Sciatic nerve (tissue), 2 donors: ENCODE results near the gene HERC3. TPM values are rescaled to one million over a fixed set of nuclear protein-coding genes. Genes with fewer than 3 reads are reported as not detected.
"Not testable (repeated sequence)": the region's sequence is repeated elsewhere in the genome, so short reads cannot be mapped to it uniquely, and the experiment has no call there.

Source experiments
- ATAC-seq: fragments of 200-7000 bp; cut with Tn5 transposase; one replicate; pipeline ENCODE4 v1.9.1; 2020; ENCODE audit warnings: mild to moderate bottlenecking, moderate library complexity
- DNase-seq: peaks from one replicate; pipeline ENCODE4 v3.0.0-alpha.2; 2020; ENCODE audit warnings: low spot score
- intact Hi-C: fragments of 100-400 bp; cut with DNase I; formaldehyde crosslinking; loops from one replicate; pipeline ENCODE4 v1.14.2; 2022
- total RNA-seq: library from RNA; stranded (reverse); fragmentation: NEBNext Ultra II Directional; extraction: Animal tissue kit (Norgen Biotek cat#: 25700); gene quantifications from one replicate; pipeline ENCODE4 v1.2.1, GENCODE V29; 2021
- donor health status: DM: no; HTN: no; CAD: no.
- donor health status: DM: no; HTN: no; CAD: no.

Gene HERC3
- total RNA-seq, 1 donor from 2014 or later, result 46.5 TPM

DNA sequence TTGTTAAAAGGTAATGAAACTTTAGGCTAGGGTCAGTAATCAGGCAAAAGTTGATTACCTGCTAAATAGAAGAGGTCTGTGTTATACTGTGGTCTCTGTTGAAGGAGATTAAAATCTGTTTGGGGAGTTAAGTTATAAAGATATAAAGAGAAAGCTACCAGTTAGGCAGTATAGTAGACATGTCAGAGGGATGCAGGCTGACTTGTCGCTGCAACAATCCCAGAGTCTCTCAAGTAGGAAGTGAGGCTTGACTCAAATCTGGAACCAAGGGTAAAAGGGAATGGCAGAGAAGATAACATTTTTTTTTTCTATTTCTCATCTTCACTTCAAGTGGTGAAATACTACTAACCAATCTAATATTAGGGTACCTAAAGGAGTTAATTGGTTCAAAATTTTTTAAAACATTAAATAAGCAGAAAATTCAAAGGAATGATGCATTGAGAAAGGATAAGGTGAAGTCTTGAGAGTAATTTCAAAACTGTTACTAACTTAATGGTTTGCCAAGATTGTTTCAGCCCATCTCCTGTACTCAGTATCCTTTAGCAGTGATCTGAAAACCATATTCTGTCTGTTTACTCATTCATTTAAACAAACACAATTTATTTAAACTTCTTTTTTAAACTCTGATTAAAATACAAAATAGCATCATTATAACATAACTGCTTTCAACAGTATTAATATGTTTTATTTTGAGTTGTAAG, 12.8 kb downstream of the HERC3 start:
- intact Hi-C loops, result no loop called here
- DNase-seq, result no peak
- no peak for ATAC-seq

DNA sequence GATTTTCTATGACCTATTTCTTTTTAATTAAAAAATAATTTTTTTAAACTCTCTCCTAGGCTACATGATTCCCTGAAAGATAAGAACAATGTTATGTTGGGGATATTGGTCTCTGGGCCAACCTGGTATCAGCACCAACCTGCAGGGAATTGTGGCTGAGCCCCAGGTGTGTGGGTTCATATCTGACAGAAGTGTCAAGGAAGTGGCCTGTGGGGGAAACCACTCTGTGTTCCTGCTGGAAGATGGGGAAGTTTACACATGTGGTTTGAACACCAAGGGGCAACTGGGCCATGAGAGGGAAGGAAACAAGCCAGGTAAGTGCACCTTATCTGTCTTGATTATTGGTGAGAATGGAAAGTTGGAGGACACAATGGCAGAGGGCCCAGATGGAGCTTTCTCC, 13.5 kb downstream of the HERC3 start:
- no peak for ATAC-seq
- intact Hi-C loops, result no loop called here
- no peak for DNase-seq

DNA sequence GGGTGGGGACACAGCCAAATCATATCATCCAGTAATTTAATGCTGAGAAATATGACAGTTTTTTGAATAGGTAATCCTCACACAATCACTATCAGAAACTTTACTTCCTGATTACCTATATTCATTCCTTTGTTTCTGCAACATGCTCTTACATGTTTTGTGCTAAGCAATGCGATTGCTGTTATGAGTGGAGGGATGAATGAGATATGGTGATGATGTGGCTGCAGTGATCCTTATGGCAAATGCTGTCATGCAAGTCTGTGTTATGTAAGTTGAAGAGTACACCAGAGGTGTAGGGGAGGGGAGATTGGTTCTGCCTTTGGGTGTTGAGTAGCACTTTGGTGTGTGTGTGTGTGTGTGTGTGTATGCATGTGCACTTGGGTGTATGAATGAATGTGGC, 14.6 kb downstream of the HERC3 start:
- no peak for ATAC-seq
- no peak for DNase-seq
- intact Hi-C loops, result no loop called here

DNA sequence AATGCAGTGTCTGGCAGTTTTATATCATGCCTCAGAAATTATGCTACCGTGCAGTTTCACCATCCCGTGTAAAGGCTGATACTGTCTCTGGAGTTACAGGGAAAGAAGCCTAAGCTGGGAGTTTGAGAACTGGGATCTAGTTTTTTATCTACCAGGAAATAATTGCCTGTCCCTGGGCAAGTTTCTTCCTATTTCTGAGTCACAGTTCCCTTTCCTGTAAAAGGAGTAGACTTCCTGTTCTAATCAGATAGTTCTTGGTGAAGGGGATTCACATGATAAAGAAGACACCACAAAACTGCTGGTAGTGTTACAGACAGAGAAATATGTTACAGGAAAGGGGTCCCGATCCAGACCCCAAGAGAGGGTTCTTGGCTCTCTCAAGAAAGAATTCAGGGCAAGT, 17.1 kb downstream of the HERC3 start:
- DNase-seq (no peak), ATAC-seq (no peak)
- intact Hi-C loops, result no loop called here

DNA sequence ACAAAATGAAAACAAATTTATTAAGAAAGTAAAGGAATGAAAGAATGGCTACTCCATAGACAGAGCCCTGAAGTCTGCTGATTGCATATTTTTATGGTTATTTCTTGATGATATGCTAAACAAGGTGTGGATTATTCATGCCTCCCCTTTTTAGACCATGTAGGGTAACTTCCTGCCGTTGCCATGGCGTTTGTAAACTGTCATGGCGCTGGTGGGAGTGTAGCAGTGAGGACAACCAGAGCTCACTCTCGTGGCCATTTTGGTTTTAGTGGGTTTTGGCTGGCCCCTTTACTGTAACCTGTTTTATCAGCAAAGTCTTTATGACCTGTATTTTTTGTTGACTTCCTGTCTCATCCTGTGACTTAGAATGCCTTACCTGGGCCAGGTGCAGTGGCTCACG, 17.5 kb downstream of the HERC3 start:
- intact Hi-C loops, ATAC-seq, DNase-seq: not testable (repeated sequence)

DNA sequence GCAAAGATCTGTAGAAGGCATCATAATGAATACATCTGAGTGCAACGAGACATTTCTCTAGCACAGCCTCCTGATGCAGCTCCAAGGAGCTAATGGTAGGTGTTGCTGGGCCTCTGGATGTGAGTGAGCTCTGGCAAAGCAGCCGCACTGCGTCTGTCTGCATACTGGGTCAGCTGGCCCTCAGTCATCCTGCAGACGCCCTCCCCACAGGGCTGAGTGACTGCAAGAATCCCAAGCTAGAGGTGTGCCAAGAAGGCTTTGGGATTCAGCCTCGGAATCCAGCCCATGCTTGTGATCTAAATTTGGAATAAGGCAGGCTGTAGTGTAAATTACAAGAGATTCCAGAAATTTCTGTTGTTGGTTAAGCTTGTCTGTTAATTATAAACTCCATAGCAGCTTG, 18.5 kb downstream of the HERC3 start:
- ATAC-seq (peak; percentile 75), DNase-seq (no peak)
- intact Hi-C loops, result no loop called here

DNA sequence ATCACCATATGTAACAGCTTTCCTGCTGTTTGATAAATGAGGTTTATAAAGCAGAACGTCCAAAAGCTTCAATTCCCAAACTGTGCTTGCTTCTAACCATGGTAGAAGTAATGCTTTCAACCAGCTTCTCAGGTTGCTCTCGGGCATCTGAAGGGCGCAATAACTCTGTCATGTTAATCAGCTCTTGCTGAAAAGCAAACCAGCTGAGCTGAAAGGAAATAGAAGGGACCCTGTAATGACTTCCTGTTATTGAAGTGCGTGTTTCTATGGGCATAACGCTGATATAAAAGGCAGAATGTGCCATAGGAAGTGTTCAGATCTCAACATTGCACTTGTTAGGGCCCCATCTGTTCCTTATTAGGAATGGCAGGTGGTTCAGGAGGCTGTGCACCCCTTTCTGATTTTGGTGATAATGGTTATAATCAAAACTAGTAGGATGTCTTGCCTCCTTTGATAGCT, 21.2 kb downstream of the HERC3 start:
- intact Hi-C loops, result no loop called here
- no peak for ATAC-seq
- DNase-seq, result no peak

DNA sequence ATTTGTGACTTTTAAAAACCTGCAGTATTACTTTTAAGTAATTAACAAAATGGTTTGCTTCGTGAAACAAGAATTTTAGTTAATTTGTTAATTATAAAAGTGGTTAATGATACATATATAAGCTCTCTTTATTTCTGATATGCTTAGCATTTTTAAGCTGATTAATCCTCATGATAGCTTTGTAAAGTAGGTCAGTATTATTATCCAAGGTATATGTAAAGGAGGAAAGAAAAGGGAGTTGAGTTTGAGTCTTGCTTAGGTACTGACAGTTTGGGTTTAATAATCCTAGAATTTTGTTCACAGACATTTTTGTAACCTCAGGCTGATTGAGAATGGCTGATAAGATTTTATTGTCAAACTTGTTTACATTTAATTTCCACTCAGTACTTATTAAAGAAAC, 21.8 kb downstream of the HERC3 start:
- no peak for DNase-seq
- no peak for ATAC-seq
- intact Hi-C loops, result no loop called here

DNA sequence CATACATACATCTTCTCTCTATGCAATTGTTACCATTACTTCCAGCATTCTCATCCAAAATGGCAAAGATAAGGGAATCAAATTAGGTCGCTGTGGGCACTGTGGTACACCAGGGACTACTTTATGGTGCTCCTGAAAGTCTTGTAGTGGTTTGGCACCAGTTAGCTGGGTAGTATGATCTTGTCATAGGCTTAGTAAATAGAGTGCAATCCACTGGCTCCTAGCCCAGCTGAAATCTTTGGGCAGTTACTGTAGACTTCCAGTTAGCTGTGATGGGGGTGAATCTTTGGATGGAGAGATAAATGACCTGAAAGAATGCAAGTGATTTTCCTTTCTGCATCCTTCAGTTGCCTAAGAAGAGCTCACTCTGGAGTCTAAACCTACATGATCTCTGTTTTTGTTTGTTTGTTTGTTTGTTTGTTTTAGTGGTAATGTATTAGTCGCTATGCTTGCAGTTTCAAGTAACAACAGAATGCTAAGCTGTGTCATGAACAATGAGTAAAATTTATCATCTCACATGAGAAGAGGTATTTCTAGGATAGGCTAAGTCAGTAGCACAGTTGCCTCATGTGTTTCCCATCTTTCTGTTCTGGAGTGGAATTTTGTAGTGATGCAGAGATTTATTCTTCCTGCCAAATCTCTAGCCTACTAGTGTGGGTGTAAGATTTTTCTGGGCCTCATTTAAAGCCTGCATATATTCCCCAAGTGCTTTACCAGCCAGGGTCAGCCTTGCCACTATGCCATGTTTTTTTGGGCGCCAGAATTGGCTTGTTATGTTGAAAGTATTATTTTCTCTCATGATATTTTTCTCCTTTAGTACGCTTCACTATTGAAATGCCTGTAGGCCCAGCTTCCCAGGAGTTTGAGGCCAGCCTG, 24.2 kb downstream of the HERC3 start:
- intact Hi-C loops, result loop anchor here (1.0 kb wide), 1 partner anchor 29 kb away; no protein-coding TSS in a partner anchor
- ATAC-seq, result no peak
- no peak for DNase-seq

DNA sequence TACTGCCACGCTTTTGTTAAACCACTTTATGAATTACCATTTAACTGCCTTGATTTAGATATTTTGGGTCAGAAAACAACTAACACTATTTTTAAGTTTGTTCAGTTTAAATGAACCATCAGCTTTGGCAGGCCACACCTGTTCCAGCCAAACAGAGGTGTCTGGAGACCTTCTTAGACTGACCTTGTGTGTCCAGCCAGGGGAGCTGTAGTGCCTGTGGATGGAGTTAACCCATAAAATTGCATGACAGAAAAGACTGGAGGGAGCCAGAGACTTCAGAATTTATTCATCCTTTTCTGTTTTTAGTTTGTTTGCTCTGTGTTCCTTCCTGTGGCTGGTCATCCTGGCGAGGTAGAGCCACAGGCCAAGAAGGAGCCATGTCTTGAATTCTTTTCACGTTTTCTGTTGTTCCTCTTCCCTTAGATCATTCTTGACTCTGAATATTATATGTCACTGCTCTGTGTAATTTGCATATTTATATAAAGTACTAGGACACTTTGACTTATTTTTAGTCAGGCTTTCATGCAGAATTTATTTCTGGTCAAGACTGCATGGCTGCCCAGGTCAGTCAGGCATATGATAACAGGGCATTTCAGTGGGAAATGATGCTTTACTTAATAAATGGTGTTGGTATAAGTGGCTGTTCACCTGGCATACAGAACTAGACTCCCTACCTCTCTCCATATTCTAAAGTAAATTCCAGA, 26.7 kb downstream of the HERC3 start:
- intact Hi-C loops, result no loop called here
- ATAC-seq, result no peak
- DNase-seq, result no peak

DNA sequence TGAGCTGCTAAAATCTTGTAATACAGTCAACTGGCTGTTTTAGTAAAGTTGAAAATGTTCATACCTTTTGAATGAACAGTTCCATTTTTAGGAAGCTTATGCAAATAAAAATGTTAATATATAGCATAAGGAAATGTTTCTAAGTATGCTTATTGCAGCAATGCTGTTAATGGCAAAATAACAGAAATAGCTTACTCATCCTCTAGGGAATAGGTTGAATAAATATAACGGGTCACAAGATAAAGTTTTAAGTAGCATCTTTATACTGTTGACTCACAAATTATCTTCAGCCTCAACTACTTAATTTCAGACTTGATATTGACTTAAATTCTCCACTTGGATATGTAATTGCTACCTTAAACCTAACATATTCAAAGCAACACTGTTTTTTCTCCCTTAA, 27.7 kb downstream of the HERC3 start:
- ATAC-seq (no peak), DNase-seq (no peak)

DNA sequence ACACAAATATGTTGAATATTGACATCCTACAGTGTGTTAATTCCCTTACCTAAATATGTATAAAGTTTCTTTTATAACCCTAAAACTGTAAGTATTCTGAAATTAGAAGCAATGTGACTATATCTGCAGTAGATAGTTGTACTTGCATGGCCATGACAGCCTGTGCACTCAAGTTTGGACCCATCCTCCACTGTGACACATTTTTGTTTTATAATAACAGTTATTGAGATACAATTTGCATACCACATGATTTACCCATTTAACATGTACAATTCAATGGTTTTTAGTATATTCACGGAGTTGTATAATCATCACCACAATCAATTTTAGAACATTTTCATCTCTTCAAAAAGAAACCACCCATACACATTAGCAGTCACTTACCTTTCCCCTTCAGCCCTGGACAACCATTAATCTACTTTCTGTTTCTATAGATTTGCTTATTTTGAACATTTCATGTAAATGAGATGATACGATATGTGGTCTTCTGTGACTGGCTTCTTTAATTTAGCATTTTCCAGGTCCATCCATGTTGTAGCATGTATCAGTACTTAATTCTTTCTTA, 29.6 kb downstream of the HERC3 start:
- no peak for DNase-seq
- ATAC-seq, result no peak
- intact Hi-C loops, result no loop called here

More for the DNA sequence above, 27.7 kb downstream of the HERC3 start:
- intact Hi-C loops, result no loop called here

DNA sequence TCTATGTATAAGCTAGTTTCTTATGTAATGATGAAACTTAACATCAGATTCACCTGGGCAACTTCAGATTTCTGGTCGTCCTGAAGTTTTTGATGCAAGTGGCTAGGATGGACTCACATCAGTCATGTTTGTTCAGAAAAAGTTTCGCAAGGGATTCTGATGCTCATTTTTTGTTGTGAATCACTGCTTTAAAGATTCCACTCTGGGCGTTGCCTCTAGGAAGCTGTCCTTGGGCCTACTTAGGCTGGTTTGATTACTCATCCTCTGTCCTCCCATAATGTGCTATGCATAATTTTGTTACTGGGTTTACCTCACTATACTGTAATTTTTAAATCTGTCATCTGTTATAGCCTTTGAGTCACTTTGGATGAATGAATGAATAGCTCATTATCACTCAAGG, 30.8 kb downstream of the HERC3 start:
- intact Hi-C loops, result no loop called here
- DNase-seq (no peak), ATAC-seq (no peak)

DNA sequence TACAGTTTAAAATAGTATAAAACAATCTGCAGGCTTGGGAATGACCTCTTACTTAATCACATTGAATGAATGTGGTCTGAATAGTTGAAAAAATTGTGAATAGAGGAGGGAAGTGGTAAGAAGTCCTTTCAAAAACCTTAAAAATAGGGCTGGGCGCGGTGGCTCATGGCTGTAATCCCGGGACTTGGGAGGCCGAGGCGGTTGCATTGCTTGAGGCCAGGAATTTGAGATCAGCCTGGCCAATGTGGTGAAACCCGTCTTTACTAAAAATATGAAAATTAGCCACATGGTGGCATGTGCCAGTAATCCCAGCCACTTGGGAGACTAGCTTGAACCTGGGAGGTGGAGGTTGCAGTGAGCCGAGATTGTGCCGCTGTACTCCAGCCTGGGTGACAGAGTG, 36.5 kb downstream of the HERC3 start:
- ATAC-seq (no peak), DNase-seq (no peak)
- intact Hi-C loops, result no loop called here

DNA sequence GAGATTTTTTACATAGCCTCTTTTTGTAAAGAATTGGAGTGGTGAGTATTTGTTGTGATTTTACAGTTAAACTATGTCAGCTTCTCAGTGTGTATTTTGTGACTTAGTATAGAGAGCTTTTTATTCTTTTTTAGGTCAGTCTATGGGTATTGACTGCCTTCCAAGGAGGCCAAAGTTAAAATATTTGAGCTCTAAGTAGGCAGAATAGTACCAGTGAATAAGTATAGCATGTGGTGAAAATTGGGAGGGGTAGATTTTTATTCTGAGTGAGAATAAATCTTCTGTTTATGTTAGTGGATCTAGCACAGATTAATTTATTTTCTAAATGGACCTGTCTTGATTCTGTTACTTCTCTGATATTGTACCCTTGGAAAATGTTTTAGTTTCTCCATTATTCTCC, 37.5 kb downstream of the HERC3 start:
- intact Hi-C loops, result no loop called here
- no peak for DNase-seq
- no peak for ATAC-seq

DNA sequence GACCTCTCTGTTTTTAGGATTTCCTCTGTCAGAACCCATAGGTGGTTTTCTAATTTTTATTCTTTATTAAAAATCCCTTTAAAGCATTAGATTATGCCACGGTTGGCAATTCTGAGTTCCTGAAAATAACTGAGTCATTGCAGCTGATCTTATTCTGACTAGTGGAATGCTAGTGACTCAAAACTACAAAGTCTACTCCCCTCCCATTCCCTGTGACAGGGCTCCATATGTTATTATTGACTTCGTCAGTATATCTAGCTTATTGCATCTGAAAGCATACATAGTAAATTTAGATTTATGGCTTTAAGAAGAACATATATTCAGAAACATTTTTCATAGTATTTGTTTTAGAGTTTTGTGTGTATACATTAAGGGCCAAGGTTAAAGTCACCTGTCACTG, 38.5 kb downstream of the HERC3 start:
- intact Hi-C loops, result no loop called here
- no peak for DNase-seq
- ATAC-seq, result no peak

DNA sequence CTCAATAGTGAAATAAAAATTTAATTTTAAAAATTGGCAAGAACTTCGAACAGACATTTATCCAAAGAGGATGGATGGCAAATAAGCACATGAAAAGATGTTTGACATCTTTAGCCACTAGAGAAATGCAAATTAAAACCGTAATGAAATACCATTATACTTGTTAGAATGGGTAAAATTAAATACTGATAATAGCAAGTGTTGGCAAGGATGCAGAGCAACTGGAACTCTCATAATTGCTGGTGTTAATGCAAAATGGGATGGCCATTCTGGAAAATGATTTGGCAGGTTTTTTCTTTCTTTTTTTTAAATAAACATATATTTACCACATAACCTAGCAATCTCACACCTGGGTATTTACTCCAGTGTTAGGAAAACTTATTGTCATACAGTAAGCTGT, 51.7 kb downstream of the HERC3 start:
- no peak for DNase-seq
- intact Hi-C loops, result no loop called here
- no peak for ATAC-seq

DNA sequence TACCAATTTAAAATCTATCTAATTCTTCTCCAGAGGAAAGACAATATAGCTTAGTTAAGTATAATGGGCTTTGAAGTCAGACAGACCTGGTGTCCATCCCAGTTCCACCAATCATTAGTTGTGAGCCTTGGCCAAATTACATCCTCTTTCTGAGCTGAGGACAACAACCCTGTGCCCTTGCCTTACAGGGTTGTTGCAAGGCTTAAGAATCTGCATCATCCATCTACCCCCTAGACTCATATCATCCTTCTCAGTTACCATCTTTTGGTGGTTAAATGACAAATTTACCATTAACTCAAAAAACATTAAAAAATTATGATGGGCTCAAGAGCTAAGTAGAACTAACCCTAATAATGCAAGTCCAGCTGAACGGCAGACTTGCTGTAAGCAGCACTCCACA, 53.7 kb downstream of the HERC3 start:
- no peak for DNase-seq
- intact Hi-C loops, result loop anchor here (1.0 kb wide), 1 partner anchor 29 kb away; no protein-coding TSS in a partner anchor
- no peak for ATAC-seq

DNA sequence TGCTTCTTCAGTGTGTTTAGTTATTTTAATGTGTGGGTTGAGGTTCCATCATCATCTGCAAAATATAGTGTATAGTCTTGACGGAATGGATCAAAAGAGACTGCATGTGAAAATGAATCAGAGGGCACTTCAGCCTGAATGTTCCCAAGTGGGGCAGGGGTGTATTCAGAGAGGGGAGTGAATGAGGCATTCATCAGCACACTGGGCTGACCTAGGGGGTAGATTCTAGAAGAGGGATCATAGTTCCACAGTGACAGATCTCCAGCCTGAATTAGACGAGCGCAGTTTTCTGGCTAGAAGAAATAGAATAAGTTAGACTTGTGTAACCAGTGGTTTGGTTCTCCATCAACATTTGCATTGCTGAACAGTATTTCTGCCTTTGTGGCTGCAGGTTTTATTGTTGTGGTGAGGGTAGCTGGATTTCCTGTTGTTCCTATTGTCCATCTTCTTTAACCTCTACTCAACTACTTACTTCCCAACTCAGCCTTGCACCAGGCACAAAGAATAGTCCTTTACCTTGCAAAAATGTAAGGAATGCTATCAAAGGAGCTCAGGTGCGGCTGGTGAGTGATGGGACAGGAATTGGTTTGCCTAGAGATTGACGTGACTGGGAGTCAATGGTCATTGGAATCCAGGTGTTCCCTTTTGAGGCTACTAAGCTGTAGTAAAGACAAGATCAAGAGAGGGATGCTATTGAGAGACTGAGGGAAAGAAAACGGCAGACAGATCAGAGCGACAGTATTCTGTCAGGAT, 54.4 kb downstream of the HERC3 start:
- DNase-seq (no peak), ATAC-seq (no peak)
- intact Hi-C loops, result no loop called here
